ENCODE results near the gene IFIT1.
"Not testable (repeated sequence)": the region's sequence is repeated elsewhere in the genome, so short reads cannot be mapped to it uniquely, and the experiment has no call there.

IFIT1 gene

GRCh38 chr10:89444819-89445218 is 52.4 kb downstream of the IFIT1 start:
- DNase-seq: not testable (repeated sequence)

- no peak for DNase-seq
Observed at GRCh38 chr10:89450901-89451300, 58.5 kb downstream of the IFIT1 start.

- DNase-seq: no peak
Observed at GRCh38 chr10:89452193-89452592, 59.8 kb downstream of the IFIT1 start.

GRCh38 chr10:89454561-89455347 is 62.3 kb downstream of the IFIT1 start:
- DNase-seq: no peak
